HG02678 (cell line): Measurements from ENCODE around the gene MRPS12.
"Not testable (repeated sequence)": the region's sequence is repeated elsewhere in the genome, so short reads cannot be mapped to it uniquely, and the experiment has no call there.

Experiments
- ATAC-seq: cut with Tn5 transposase; IDR thresholded peaks from one replicate; pipeline ENCODE4 v1.9.1; 2021; ENCODE audit warnings: mild to moderate bottlenecking, moderate library complexity; ENCODE audit not compliant: unreplicated experiment

MRPS12 gene

GRCh38 chr19:38930776-38931520 is at the start of gene MRPS12:
Gene MRPS12 (plus strand): TSS chr19:38930944. CDS start chr19:38931295, 351 bp downstream.
- ATAC-seq: peak; percentile 94

- no peak for ATAC-seq
These were observed 47.5 kb upstream of the MRPS12 start for GRCh38 chr19:38883286-38883685.

- not testable (repeated sequence) for ATAC-seq
These were observed 46.1 kb upstream of the MRPS12 start for GRCh38 chr19:38884691-38885090.

- ATAC-seq: no peak
These were observed 41.9 kb upstream of the MRPS12 start for GRCh38 chr19:38888876-38889275.

- no peak for ATAC-seq
These were observed 40.9 kb upstream of the MRPS12 start for GRCh38 chr19:38889803-38890202.

- ATAC-seq: no peak
These were observed 40.1 kb upstream of the MRPS12 start for GRCh38 chr19:38890686-38891085.

GRCh38 chr19:38891771-38892170 is 39.0 kb upstream of the MRPS12 start:
- ATAC-seq: no peak

- no peak for ATAC-seq
These were observed 37.9 kb upstream of the MRPS12 start for GRCh38 chr19:38892841-38893240.

GRCh38 chr19:38893341-38893771 is 37.4 kb upstream of the MRPS12 start:
- ATAC-seq: no peak

GRCh38 chr19:38894968-38895367 is 35.8 kb upstream of the MRPS12 start:
- ATAC-seq: no peak

GRCh38 chr19:38898788-38899446 is 31.8 kb upstream of the MRPS12 start:
- ATAC-seq: no peak

GRCh38 chr19:38899447-38900201 is 31.1 kb upstream of the MRPS12 start, which contains the start of the genes NFKBIB and SIRT2:
Gene NFKBIB (plus strand): TSS chr19:38899969. CDS start chr19:38900033, 64 bp downstream.
Gene SIRT2 (minus strand): TSS chr19:38899618. CDS start chr19:38899521, 97 bp downstream.
- ATAC-seq: peak; percentile 90

GRCh38 chr19:38900202-38900629 is 30.5 kb upstream of the MRPS12 start:
- ATAC-seq: no peak

- no peak for ATAC-seq
These were observed 30.0 kb upstream of the MRPS12 start for GRCh38 chr19:38900743-38901190.

- ATAC-seq: no peak
These were observed 29.1 kb upstream of the MRPS12 start for GRCh38 chr19:38901683-38902082.

GRCh38 chr19:38904581-38905539 is 25.9 kb upstream of the MRPS12 start:
- no peak for ATAC-seq

GRCh38 chr19:38905620-38906019 is 25.1 kb upstream of the MRPS12 start:
- no peak for ATAC-seq

- no peak for ATAC-seq
These were observed 23.5 kb upstream of the MRPS12 start for GRCh38 chr19:38907227-38907626.

GRCh38 chr19:38907670-38908069 is 23.1 kb upstream of the MRPS12 start:
- ATAC-seq: no peak

- ATAC-seq: no peak
These were observed 21.8 kb upstream of the MRPS12 start for GRCh38 chr19:38908911-38909310.
